Stimulated activated CD4-positive, alpha-beta T cell treated with anti-CD3 and anti-CD28 coated beads, Interleukin-1b, Interleukin-23, amount 100 ng/mL, for 48 hours (primary cell): ENCODE measurements around the gene EPHB3.

ENCODE experiments used
- DNase-seq: peaks from one replicate; pipeline ENCODE4 v3.0.0-alpha.2; 2020

Gene EPHB3

DNA sequence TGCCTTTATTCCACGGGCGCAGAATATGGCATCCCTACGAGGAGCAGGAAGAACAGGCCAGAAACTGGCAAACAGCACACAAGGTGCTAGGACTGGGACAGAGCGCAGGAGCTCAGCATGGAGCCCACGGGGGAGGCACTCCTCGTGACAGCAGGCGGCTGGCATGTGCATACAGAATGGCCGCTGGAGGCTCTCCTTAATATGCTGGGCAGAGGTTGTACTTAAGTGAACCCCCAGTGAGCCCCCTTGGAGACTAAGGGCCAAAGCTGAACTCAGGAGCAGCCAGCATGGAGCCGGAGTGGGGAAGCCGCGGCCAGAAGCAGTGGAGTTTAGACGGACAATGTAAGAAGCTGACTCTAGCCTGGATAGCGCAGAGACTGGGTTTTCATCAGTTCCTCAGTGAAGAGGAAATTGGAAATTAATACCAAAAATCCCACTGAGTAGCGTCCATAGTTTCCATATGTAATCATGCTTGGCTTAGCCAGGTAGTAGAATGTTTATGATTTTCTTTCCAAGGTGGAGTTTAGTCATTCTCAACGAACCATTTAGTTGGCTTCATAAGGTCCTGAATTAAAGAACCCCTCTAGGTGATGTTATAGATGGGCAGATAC, 69.4 kb downstream of the EPHB3 start:
- DNase-seq, result no peak

DNA sequence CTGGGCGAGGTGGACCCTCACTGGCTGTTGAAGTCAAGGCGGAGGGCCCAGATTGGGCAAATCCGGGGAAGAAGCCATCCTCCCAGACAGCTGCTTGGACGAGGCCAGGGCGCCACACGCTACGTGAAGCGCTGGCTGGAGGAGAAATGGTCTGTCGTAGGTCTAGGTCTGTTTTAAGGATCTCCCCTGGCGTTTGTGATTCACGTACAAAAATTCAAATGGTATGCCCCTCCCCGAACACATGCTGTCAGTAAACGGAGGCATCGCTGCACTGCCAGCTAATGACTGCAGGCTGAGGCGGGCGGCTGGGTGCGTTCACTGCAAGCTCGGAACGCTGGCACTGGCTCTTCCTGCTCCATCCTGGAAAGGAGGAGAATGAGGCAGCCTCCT, 69.9 kb downstream of the EPHB3 start:
- DNase-seq, result no peak
